Activated CD4-positive, alpha-beta T cell treated with anti-CD3 and anti-CD28 coated beads, Interleukin-2, amount 50 U/mL, for 16 hours (primary cell): Measurements from ENCODE around the gene GSAP.
"Not testable (repeated sequence)": the region's sequence is repeated elsewhere in the genome, so short reads cannot be mapped to it uniquely, and the experiment has no call there.

ENCODE experiments used
- DNase-seq: peaks from one replicate; pipeline ENCODE4 v3.0.0-alpha.2; 2020

Gene GSAP

DNA sequence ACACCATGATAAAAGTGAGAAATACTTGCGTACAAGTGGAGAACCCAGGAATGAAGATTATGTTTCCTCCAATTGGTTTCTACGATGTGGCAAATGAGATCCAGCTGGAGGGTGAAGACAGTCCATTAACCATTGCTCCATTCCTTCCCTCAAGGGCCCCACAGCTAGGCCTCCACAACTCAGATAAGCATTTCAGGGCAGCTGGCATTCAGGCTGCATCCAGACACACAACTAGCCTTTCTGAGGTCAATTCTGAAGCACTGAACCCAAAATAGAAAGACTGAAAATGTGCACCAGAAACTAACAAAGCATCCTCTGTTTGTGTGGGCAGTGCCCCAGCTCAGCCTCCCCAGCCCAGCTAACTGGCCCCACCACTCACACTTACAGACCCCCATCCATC, 94.8 kb downstream of the GSAP start:
- DNase-seq: no peak

- DNase-seq: no peak
Observed at GRCh38 chr7:77320714-77321113, 95.4 kb downstream of the GSAP start.

- no peak for DNase-seq
Observed at GRCh38 chr7:77320137-77320536, 96.0 kb downstream of the GSAP start.

DNA sequence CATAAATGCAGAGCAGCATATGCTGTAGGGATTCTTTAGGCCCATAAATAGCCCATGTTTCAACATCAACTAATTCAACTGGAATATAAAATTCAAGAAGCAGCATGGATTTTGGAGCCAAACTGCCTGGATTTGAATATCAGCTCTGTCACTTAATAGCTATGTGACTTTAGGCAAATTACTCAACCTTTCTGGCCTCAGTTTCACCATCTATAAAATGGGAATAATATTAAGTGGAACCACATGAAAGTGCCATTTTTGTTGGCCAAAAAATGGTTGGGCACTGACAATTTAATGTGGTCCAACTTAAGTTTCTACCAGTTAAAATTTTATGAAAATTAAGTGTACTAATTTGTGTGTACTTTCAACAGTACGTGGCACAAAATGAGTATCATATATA, 98.1 kb downstream of the GSAP start:
- no peak for DNase-seq

DNA sequence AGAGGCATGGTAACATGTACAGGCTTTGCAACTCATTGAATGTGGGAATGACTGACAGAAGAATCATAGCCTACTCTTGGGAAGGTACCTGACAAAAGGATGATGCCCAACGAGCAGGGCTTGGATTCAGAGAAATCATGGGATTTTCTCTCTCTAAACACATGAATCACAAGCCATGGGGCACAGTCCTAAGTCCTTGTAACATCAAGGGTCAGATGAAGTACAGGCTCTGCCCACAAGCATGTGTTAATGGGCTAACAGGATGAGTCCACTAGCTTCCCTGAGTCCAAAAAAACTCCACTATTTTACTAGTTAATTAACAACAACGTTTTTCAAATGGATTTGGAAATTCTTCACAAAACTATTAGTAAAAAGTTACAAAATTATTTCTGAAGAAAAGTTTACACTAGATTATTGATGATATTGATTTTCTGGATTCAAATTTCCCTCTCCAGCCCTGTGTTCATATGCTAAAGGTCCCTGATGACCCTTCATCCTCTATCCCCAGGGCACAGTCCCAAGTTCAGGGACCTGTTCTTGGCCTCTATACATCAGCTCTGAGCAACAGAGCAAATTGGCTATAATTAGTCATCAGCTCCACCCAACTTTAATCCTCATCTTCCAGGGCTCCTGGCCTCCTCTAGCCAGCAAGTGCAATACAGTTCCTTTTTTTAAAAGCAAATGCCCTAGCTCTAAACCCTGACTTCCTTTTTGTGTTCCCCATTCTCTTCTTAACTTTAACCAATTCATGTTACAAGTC, 99.8 kb downstream of the GSAP start:
- DNase-seq: no peak

GRCh38 chr7:77315182-77315591, 101.0 kb downstream of the GSAP start:
- DNase-seq: no peak

DNA sequence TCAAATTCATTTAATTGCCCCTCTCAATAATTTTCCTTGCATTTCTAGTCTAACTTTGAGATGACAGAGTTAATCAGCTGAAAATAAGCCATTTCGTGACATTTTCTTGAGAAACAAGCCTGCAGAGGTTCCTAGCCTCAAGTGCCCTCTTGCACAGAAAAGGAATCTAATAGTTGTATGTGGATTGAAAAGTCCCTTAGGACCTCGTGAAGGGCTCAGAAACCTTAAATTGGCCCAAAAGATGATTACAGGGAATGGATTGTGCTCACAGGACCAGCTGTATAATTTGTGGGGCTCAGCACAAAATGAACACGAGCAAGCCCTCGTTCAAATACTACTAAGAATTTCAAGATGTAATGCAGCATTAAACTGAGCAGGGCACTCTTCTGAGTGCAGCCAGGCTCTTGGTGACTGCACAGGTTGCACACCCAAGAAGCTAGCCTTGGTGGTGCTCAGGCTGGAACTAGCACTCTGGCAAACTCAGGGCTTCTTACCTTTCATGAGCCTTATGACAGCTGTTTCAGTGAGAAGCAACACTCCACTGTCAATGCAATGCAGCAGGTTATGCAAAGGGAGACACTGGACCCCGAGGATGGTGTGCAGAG, 102.2 kb downstream of the GSAP start:
- no peak for DNase-seq

DNA sequence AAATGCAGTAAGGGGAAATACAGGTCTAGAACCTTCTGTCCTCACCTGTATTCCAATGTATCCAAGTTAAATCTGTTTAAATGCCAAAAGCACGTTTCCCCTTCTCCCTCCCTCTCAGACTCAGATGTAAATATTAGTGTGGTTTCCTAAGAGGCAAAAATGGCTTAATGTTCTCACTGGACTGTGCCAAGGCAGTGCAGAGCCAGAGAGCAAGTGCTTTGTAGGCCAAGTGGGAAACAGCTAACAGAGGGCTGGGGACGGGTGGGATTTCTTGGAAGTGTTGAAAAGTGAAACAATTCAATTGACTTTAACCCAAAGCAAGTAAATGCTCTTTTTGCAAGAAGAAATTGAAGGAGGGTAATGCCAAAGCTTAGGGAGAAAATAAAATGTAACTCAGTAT, 103.1 kb downstream of the GSAP start:
- no peak for DNase-seq

GRCh38 chr7:77310982-77311381, 105.2 kb downstream of the GSAP start:
- no peak for DNase-seq

GRCh38 chr7:77309714-77310220, 106.4 kb downstream of the GSAP start:
- no peak for DNase-seq

DNA sequence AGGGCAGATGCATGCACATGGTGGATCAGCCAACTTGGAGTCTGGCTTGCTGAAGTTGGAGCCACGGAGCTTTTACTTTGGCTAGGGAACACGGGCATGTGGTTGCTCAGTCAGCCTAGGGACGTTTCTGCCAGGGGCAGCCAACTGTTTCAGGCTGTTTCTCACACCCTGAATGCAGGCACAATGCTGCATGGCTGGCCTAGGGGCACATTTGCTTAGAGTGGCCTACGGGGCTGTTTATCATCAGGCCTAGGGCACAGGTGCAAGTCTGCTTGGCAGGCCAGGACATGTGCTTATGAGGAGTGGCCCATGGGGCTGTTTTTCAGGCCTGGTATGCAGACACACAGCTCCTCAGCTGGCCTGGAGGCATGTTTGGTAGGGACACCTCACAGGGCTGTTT, 107.4 kb downstream of the GSAP start:
- no peak for DNase-seq

DNA sequence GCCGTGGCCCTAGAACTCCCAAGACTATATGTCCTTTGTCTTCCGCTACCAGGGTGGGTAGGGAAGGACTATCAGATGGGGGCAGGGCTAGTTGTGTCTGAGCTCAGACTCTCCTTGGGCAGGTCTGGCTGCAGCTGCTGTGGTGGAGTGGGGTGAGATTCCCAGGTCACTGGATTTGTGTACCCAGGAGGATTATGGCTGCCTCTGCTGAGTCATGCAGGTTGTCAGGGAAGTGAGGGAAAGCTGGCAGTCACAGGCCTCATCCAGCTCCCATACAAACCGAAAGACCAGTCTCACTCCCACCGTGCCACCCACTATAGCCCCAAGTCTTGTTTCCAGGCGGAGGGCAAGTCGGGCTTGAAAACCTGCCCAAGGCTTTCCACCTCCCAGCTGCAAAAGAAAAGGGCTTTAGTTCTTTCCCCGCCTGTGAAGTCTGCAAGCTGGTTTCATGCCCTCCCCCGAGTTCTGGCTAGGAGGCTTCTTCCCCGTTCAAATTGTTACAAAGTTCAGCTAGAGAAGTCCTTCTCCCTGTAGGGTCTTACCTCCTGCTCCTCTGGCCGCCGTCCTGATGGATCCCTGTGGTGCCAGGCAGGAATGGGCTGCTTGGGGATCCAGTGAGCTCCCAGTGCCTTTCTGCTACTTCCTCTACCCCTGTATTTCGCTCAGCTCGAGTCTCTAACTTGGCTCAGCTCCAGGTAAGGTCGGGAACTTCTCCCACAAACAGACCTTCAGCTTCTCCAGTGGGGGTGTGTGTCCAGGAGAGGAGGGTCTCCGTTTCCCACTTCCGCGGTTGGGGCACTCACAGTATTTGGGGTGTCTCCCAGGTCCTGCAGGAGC, 109.7 kb downstream of the GSAP start:
- no peak for DNase-seq

GRCh38 chr7:77295549-77295948, 120.6 kb downstream of the GSAP start:
- no peak for DNase-seq

- DNase-seq: no peak
Observed at GRCh38 chr7:77293046-77293445, 123.1 kb downstream of the GSAP start.

- no peak for DNase-seq
Observed at GRCh38 chr7:77290425-77290824, 125.7 kb downstream of the GSAP start.

GRCh38 chr7:77289387-77289786, 126.8 kb downstream of the GSAP start:
- DNase-seq: no peak

DNA sequence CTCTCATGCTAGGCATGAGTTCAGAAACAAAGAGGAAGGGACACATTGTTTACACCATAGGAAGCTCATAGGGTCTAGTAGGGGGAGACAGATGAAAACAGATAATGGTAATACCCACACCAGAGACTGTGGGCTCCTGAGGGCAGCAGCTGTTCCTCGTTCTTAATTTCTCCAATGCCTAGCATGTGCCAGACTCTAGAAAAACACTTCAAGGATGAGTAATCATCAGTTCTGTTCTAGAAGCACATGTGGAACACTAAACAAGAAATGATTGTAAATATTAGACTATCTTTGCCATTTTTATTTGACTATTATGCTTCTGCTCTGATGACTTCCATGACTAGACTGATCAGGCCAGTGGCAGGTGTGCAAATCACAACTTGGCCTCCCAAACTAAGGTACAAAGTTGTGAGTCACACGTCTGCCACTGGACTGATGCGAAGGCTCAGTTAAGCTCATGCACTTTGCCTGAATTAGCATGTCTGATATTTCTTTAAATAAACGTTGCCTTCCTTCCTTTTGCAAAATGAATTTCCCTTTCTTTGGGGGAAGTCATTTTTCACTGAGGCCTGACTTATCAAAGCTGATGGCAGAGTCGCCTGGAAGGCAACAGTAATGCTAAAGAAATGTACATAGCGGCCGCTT, 127.4 kb downstream of the GSAP start:
- no peak for DNase-seq

DNA sequence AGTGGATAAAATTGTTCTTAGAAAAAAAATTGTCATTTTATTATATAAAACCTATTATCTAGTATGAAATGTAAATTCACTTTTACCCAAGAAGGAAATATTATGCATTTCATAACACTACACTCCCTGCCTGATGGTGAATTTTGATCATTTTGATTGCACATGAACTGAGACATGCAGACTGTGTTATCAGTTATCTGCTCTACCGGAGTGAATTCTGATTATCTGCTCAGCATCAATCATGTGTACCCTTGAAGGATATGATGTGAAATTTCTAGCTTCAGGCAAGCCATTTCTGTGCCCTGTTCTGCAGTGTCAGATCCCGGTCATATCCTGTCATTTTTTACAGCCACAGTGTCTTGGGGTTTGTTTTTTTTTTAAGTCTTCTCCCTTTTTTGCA, 131.5 kb downstream of the GSAP start:
- no peak for DNase-seq

GRCh38 chr7:77284005-77284404, 132.1 kb downstream of the GSAP start:
- no peak for DNase-seq

- no peak for DNase-seq
Observed at GRCh38 chr7:77282897-77283296, 133.3 kb downstream of the GSAP start.

GRCh38 chr7:77281780-77282478, 134.2 kb downstream of the GSAP start:
- DNase-seq: no peak

- no peak for DNase-seq
Observed at GRCh38 chr7:77276120-77276519, 140.0 kb downstream of the GSAP start.

DNA sequence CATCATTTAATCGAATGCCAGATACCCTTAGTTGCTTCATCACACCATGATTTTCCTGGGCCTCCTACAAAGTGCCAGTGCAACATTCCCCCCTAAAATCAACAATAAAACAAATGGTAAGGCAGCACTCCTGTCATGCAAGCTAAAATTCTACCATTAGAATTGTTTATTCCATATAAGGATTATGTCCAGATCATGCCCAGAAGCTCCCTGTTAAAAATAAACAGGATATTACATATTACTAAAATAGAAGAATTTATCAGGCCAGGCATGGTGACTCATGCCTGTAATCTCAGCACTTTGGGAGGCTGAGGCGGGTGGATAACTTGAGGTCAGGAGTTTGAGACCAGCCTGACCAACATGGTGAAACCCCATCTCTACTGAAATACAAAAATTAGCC, 140.5 kb downstream of the GSAP start:
- not testable (repeated sequence) for DNase-seq
